ENCODE results near the gene EIF4EBP2. TPM values are rescaled to one million over a fixed set of nuclear protein-coding genes. Genes with fewer than 3 reads are reported as not detected.

The EIF4EBP2 gene
- total and polyA plus RNA-seq, 2 of the 13 experiments (the other 11 are each of a cell fraction or from before 2014, with no cell fraction given) = 16.9 to 22.0 TPM

DNA sequence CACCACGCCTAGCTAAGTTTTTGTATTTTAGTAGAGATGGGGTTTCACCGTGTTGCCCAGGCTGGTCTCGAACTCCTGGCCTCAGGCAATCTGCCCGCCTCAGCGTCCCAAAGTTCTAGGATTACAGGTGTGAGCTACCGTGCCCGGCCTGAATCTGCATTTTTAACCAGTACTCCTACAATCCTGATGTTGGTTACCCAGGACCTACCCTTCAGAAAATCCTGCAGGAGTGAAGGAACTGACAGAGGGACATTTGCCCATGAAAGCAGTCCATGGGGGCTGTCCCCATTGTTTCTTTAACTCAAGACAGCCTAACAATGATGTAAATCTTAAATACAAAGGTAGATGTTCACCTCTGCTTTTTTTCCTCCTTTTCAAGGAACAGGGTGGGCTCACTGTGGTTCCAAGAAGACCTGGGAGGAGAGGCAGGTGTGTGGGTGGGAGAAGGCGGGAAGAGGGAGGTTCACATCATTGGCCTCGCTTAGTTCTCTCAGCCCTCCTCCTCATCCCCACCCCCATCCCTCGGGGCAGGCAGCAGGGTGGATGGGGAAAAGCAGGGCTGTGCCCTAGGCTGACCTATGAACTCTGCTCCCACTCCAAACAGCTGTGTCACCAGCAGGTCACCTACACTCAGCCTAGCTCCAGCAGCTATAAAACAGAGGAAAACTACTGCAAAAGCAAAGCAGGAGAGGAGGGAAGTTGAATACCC, 35.0 kb upstream of the EIF4EBP2 start (continued):
- no peak for TF ChIP-seq FOXA1 (IDR thresholded peaks at IDR 0.05)
- TF ChIP-seq FOXA1 (CRISPR knock-in tag; IDR thresholded peaks at IDR 0.05) = no peak; the same call in 1 of the 2 replicates
- no peak for TF ChIP-seq ZNF781 (CRISPR knock-in tag; IDR thresholded peaks at IDR 0.05; ENCODE audit: borderline replicate concordance, not compliant biosample characterization)
- TF ChIP-seq, protein P1, sequence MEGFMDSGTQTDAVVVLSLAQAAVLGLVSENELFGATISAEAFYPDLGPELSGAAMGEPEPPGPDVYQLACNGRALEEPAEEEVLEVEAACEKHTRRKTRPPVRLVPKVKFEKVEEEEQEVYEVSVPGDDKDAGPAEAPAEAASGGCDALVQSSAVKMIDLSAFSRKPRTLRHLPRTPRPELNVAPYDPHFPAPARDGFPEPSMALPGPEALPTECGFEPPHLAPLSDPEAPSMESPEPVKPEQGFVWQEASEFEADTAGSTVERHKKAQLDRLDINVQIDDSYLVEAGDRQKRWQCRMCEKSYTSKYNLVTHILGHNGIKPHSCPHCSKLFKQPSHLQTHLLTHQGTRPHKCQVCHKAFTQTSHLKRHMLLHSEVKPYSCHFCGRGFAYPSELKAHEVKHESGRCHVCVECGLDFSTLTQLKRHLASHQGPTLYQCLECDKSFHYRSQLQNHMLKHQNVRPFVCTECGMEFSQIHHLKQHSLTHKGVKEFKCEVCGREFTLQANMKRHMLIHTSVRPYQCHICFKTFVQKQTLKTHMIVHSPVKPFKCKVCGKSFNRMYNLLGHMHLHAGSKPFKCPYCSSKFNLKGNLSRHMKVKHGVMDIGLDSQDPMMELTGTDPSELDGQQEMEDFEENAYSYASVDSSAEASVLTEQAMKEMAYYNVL (CRISPR knock-in tag; IDR thresholded peaks at IDR 0.05; ENCODE audit: borderline replicate concordance) = peak; percentile 65; the same call in 1 of the 2 replicates
- TF ChIP-seq ZNF34 (CRISPR knock-in tag; IDR thresholded peaks at IDR 0.05; ENCODE audit: borderline replicate concordance) = no peak
- TF ChIP-seq DNMT1 (CRISPR knock-in tag; IDR thresholded peaks at IDR 0.05) = no peak
- TF ChIP-seq DR1 (CRISPR knock-in tag; IDR thresholded peaks at IDR 0.05) = no peak
- TF ChIP-seq ZNF224 (CRISPR knock-in tag; IDR thresholded peaks at IDR 0.05) = no peak
- no peak for TF ChIP-seq MXD4 (CRISPR knock-in tag; IDR thresholded peaks at IDR 0.05)
- no peak for TF ChIP-seq ZNF101 (CRISPR knock-in tag; IDR thresholded peaks at IDR 0.05; ENCODE audit: borderline replicate concordance, low read depth)
- TF ChIP-seq CAMTA2 (CRISPR knock-in tag; IDR thresholded peaks at IDR 0.05; ENCODE audit: borderline replicate concordance) = no peak
- TF ChIP-seq, protein P2, sequence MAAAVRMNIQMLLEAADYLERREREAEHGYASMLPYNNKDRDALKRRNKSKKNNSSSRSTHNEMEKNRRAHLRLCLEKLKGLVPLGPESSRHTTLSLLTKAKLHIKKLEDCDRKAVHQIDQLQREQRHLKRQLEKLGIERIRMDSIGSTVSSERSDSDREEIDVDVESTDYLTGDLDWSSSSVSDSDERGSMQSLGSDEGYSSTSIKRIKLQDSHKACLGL (CRISPR knock-in tag; IDR thresholded peaks at IDR 0.05) = no peak
- TF ChIP-seq, protein P3, sequence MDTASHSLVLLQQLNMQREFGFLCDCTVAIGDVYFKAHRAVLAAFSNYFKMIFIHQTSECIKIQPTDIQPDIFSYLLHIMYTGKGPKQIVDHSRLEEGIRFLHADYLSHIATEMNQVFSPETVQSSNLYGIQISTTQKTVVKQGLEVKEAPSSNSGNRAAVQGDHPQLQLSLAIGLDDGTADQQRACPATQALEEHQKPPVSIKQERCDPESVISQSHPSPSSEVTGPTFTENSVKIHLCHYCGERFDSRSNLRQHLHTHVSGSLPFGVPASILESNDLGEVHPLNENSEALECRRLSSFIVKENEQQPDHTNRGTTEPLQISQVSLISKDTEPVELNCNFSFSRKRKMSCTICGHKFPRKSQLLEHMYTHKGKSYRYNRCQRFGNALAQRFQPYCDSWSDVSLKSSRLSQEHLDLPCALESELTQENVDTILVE (CRISPR knock-in tag; IDR thresholded peaks at IDR 0.05) = 0 out of 2 replicates have a peak, but pooled peaks have one; percentile 22
- TF ChIP-seq RNF2 (conservative IDR thresholded peaks at IDR 0.05; ENCODE audit: low read depth) = no peak
- TF ChIP-seq ZNF501 (CRISPR knock-in tag; IDR thresholded peaks at IDR 0.05) = no peak
- no peak for TF ChIP-seq ATF1 (CRISPR knock-in tag; IDR thresholded peaks at IDR 0.05)
- TF ChIP-seq ZNF230 (CRISPR knock-in tag; IDR thresholded peaks at IDR 0.05) = 0 out of 2 replicates have a peak, but pooled peaks have one; percentile 41
- TF ChIP-seq PCBP1 (IDR thresholded peaks at IDR 0.05; ENCODE audit: borderline replicate concordance, low read depth, low read length) = no peak
- TF ChIP-seq, protein P4, sequence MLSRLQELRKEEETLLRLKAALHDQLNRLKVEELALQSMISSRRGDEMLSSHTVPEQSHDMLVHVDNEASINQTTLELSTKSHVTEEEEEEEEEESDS (CRISPR knock-in tag; IDR thresholded peaks at IDR 0.05; ENCODE audit: borderline replicate concordance) = no peak
- TF ChIP-seq, protein P5, sequence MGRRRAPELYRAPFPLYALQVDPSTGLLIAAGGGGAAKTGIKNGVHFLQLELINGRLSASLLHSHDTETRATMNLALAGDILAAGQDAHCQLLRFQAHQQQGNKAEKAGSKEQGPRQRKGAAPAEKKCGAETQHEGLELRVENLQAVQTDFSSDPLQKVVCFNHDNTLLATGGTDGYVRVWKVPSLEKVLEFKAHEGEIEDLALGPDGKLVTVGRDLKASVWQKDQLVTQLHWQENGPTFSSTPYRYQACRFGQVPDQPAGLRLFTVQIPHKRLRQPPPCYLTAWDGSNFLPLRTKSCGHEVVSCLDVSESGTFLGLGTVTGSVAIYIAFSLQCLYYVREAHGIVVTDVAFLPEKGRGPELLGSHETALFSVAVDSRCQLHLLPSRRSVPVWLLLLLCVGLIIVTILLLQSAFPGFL (CRISPR knock-in tag; IDR thresholded peaks at IDR 0.05) = no peak
- TF ChIP-seq HMG20B (CRISPR knock-in tag; conservative IDR thresholded peaks at IDR 0.05) = no peak
- TF ChIP-seq, protein P6, sequence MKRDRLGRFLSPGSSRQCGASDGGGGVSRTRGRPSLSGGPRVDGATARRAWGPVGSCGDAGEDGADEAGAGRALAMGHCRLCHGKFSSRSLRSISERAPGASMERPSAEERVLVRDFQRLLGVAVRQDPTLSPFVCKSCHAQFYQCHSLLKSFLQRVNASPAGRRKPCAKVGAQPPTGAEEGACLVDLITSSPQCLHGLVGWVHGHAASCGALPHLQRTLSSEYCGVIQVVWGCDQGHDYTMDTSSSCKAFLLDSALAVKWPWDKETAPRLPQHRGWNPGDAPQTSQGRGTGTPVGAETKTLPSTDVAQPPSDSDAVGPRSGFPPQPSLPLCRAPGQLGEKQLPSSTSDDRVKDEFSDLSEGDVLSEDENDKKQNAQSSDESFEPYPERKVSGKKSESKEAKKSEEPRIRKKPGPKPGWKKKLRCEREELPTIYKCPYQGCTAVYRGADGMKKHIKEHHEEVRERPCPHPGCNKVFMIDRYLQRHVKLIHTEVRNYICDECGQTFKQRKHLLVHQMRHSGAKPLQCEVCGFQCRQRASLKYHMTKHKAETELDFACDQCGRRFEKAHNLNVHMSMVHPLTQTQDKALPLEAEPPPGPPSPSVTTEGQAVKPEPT (CRISPR knock-in tag; IDR thresholded peaks at IDR 0.05; ENCODE audit: low read depth) = no peak
- TF ChIP-seq ARHGAP35 (CRISPR knock-in tag; IDR thresholded peaks at IDR 0.05; ENCODE audit: borderline replicate concordance) = no peak
- TF ChIP-seq ZNF777 (CRISPR knock-in tag; IDR thresholded peaks at IDR 0.05) = no peak
- no peak for TF ChIP-seq SIN3B (IDR thresholded peaks at IDR 0.05; ENCODE audit: low read length)
